ENCODE data around the gene PIGL.

PIGL gene

GRCh38 chr17:16313139-16314090 is 96.4 kb downstream of the PIGL start:
- in situ Hi-C loops (cut with MboI; ENCODE audit: low sequenced_read_pairs, unreplicated experiment) = no loop called here
- no peak for TF ChIP-seq CTCF (IDR thresholded peaks at IDR 0.05; ENCODE audit: borderline replicate concordance, control extremely low read depth, extremely low read depth, insufficient read depth, missing control alignments)
- DNase-seq (ENCODE audit: low spot score) = no peak

- in situ Hi-C loops (cut with MboI; ENCODE audit: low sequenced_read_pairs, unreplicated experiment) = no loop called here
- TF ChIP-seq CTCF (IDR thresholded peaks at IDR 0.05; ENCODE audit: borderline replicate concordance, control extremely low read depth, extremely low read depth, insufficient read depth, missing control alignments) = no peak
- DNase-seq (ENCODE audit: low spot score) = no peak
Observed at GRCh38 chr17:16314189-16314588, 97.2 kb downstream of the PIGL start.

GRCh38 chr17:16314859-16315258 is 97.8 kb downstream of the PIGL start:
- in situ Hi-C loops (cut with MboI; ENCODE audit: low sequenced_read_pairs, unreplicated experiment) = no loop called here
- DNase-seq (ENCODE audit: low spot score) = no peak
- no peak for TF ChIP-seq CTCF (IDR thresholded peaks at IDR 0.05; ENCODE audit: borderline replicate concordance, control extremely low read depth, extremely low read depth, insufficient read depth, missing control alignments)

GRCh38 chr17:16319969-16320368 is 103.0 kb downstream of the PIGL start:
- no peak for TF ChIP-seq CTCF (IDR thresholded peaks at IDR 0.05; ENCODE audit: borderline replicate concordance, control extremely low read depth, extremely low read depth, insufficient read depth, missing control alignments)
- no peak for DNase-seq (ENCODE audit: low spot score)
- in situ Hi-C loops (cut with MboI; ENCODE audit: low sequenced_read_pairs, unreplicated experiment) = no loop called here

- DNase-seq (ENCODE audit: low spot score) = no peak
Observed at GRCh38 chr17:16322636-16323035, 105.6 kb downstream of the PIGL start.

GRCh38 chr17:16325964-16326363 is 109.0 kb downstream of the PIGL start:
- DNase-seq (ENCODE audit: low spot score) = no peak
- no peak for TF ChIP-seq CTCF (IDR thresholded peaks at IDR 0.05; ENCODE audit: borderline replicate concordance, control extremely low read depth, extremely low read depth, insufficient read depth, missing control alignments)
- in situ Hi-C loops (cut with MboI; ENCODE audit: low sequenced_read_pairs, unreplicated experiment) = no loop called here

More at GRCh38 chr17:16322636-16323035, 105.6 kb downstream of the PIGL start:
- in situ Hi-C loops (cut with MboI; ENCODE audit: low sequenced_read_pairs, unreplicated experiment) = no loop called here
- no peak for TF ChIP-seq CTCF (IDR thresholded peaks at IDR 0.05; ENCODE audit: borderline replicate concordance, control extremely low read depth, extremely low read depth, insufficient read depth, missing control alignments)

Data from GM13976 (cell line).